ENCODE measurements around the gene USP54. TPM values are rescaled to one million over a fixed set of nuclear protein-coding genes. Genes with fewer than 3 reads are reported as not detected.

Gene USP54
- total and polyA plus RNA-seq, 2 of the 13 experiments (the other 11 are each of a cell fraction or from before 2014, with no cell fraction given), result 18.1 to 25.0 TPM

DNA sequence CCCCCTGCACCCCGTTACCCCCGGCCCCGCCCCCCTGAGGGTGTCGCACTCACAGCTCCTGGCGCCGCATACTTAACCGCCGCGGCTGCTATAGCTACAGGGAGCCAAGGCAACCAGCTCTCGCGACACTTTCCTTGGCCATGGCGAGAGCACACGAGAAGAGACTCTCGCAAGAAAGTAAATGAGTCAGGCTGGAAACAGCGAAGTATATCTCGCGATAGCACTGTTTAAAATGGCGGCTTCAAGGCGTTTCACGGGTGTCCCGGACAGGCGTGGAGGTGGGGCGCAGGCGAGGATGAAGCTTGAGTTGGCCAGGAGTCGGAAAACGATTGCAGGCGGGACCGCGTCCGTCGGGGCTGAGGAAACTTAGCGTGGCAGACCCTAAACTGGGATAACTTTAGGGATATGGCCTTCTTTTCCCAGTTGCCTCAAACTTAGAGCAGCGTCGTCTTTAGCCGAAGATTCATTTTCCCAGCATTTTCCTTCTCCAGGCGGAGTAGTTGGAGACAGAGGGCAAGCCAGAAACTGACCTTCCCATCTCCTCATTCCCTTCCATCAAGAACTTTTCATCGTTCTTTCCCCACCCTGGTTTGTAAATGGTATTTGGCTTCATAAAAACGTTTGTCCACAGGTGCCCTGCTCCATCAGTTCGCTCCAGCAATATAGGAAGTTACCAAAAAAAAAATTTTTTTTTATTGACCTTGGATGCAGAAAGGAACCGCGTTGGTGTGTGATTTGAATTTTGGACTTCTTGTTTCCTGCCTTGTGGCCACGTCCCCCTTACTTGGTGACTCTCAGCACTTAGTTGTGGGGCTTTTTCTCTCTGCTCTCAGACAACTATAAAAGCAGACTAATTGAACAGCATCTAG is 35.0 kb upstream of the USP54 start (continued):
- TF ChIP-seq, protein P1, sequence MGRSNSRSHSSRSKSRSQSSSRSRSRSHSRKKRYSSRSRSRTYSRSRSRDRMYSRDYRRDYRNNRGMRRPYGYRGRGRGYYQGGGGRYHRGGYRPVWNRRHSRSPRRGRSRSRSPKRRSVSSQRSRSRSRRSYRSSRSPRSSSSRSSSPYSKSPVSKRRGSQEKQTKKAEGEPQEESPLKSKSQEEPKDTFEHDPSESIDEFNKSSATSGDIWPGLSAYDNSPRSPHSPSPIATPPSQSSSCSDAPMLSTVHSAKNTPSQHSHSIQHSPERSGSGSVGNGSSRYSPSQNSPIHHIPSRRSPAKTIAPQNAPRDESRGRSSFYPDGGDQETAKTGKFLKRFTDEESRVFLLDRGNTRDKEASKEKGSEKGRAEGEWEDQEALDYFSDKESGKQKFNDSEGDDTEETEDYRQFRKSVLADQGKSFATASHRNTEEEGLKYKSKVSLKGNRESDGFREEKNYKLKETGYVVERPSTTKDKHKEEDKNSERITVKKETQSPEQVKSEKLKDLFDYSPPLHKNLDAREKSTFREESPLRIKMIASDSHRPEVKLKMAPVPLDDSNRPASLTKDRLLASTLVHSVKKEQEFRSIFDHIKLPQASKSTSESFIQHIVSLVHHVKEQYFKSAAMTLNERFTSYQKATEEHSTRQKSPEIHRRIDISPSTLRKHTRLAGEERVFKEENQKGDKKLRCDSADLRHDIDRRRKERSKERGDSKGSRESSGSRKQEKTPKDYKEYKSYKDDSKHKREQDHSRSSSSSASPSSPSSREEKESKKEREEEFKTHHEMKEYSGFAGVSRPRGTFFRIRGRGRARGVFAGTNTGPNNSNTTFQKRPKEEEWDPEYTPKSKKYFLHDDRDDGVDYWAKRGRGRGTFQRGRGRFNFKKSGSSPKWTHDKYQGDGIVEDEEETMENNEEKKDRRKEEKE (IDR thresholded peaks at IDR 0.05), result no peak
- TF ChIP-seq, protein P2, sequence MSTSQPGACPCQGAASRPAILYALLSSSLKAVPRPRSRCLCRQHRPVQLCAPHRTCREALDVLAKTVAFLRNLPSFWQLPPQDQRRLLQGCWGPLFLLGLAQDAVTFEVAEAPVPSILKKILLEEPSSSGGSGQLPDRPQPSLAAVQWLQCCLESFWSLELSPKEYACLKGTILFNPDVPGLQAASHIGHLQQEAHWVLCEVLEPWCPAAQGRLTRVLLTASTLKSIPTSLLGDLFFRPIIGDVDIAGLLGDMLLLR (CRISPR knock-in tag; IDR thresholded peaks at IDR 0.05), result no peak
- no peak for TF ChIP-seq HNF4A (CRISPR knock-in tag; IDR thresholded peaks at IDR 0.05)
- TF ChIP-seq HMGA1 (CRISPR knock-in tag; conservative IDR thresholded peaks at IDR 0.05), result no peak
- TF ChIP-seq NFKB2 (CRISPR knock-in tag; IDR thresholded peaks at IDR 0.05; ENCODE audit: borderline replicate concordance), result no peak
- peak; percentile 78 for TF ChIP-seq POGZ (CRISPR knock-in tag; IDR thresholded peaks at IDR 0.05)
- peak; percentile 27; the same call in 1 of the 2 replicates for TF ChIP-seq MIER3 (CRISPR knock-in tag; IDR thresholded peaks at IDR 0.05; ENCODE audit: borderline replicate concordance)
- no peak for TF ChIP-seq ZNF75D (CRISPR knock-in tag; IDR thresholded peaks at IDR 0.05; ENCODE audit: borderline replicate concordance)
- TF ChIP-seq ZNF296 (CRISPR knock-in tag; conservative IDR thresholded peaks at IDR 0.05), result no peak
- no peak for TF ChIP-seq THYN1 (CRISPR knock-in tag; IDR thresholded peaks at IDR 0.05; ENCODE audit: borderline replicate concordance, low read depth)
- TF ChIP-seq NR3C1 (CRISPR knock-in tag; IDR thresholded peaks at IDR 0.05), result no peak
- TF ChIP-seq, protein P3, sequence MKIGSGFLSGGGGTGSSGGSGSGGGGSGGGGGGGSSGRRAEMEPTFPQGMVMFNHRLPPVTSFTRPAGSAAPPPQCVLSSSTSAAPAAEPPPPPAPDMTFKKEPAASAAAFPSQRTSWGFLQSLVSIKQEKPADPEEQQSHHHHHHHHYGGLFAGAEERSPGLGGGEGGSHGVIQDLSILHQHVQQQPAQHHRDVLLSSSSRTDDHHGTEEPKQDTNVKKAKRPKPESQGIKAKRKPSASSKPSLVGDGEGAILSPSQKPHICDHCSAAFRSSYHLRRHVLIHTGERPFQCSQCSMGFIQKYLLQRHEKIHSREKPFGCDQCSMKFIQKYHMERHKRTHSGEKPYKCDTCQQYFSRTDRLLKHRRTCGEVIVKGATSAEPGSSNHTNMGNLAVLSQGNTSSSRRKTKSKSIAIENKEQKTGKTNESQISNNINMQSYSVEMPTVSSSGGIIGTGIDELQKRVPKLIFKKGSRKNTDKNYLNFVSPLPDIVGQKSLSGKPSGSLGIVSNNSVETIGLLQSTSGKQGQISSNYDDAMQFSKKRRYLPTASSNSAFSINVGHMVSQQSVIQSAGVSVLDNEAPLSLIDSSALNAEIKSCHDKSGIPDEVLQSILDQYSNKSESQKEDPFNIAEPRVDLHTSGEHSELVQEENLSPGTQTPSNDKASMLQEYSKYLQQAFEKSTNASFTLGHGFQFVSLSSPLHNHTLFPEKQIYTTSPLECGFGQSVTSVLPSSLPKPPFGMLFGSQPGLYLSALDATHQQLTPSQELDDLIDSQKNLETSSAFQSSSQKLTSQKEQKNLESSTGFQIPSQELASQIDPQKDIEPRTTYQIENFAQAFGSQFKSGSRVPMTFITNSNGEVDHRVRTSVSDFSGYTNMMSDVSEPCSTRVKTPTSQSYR (CRISPR knock-in tag; IDR thresholded peaks at IDR 0.05; ENCODE audit: borderline replicate concordance), result no peak; the same call in 1 of the 2 replicates
- no peak for TF ChIP-seq ZNF24 (IDR thresholded peaks at IDR 0.05)
- TF ChIP-seq WIZ (CRISPR knock-in tag; IDR thresholded peaks at IDR 0.05), result no peak; the same call in 1 of the 2 replicates
- TF ChIP-seq, protein P4, sequence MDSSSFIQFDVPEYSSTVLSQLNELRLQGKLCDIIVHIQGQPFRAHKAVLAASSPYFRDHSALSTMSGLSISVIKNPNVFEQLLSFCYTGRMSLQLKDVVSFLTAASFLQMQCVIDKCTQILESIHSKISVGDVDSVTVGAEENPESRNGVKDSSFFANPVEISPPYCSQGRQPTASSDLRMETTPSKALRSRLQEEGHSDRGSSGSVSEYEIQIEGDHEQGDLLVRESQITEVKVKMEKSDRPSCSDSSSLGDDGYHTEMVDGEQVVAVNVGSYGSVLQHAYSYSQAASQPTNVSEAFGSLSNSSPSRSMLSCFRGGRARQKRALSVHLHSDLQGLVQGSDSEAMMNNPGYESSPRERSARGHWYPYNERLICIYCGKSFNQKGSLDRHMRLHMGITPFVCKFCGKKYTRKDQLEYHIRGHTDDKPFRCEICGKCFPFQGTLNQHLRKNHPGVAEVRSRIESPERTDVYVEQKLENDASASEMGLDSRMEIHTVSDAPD (CRISPR knock-in tag; IDR thresholded peaks at IDR 0.05), result no peak
- no peak; the same call in 1 of the 2 replicates for TF ChIP-seq MED1 (CRISPR knock-in tag; IDR thresholded peaks at IDR 0.05)
- TF ChIP-seq ARNTL (CRISPR knock-in tag; IDR thresholded peaks at IDR 0.05), result 0 out of 2 replicates have a peak, but pooled peaks have one; percentile 35
- no peak for TF ChIP-seq ONECUT2 (CRISPR knock-in tag; IDR thresholded peaks at IDR 0.05)
- TF ChIP-seq MBD4 (IDR thresholded peaks at IDR 0.05; ENCODE audit: borderline replicate concordance, low read length), result no peak
- peak; percentile 80 for TF ChIP-seq ZNF607 (CRISPR knock-in tag; IDR thresholded peaks at IDR 0.05; ENCODE audit: borderline replicate concordance)
- no peak for TF ChIP-seq ELF4 (CRISPR knock-in tag; IDR thresholded peaks at IDR 0.05; ENCODE audit: borderline replicate concordance)
- TF ChIP-seq ZNF614 (CRISPR knock-in tag; IDR thresholded peaks at IDR 0.05; ENCODE audit: borderline replicate concordance), result peak; percentile 42; the same call in 1 of the 2 replicates
- TF ChIP-seq ZNF354B (CRISPR knock-in tag; IDR thresholded peaks at IDR 0.05), result no peak
